Smooth muscle cell (in vitro differentiated cells): ENCODE results near the gene ST6GALNAC4. TPM values are rescaled to one million over a fixed set of nuclear protein-coding genes. Genes with fewer than 3 reads are reported as not detected.
"Not testable (repeated sequence)": the region's sequence is repeated elsewhere in the genome, so short reads cannot be mapped to it uniquely, and the experiment has no call there.

Experiments used
- DNase-seq: peaks from one replicate; lab custom pipeline; 2025; ENCODE audit not compliant: unreplicated experiment; lab: John Stamatoyannopoulos, UW
- H2AFZ ChIP-seq: fragments of 200-600 bp; sonication (generic); 2 replicates; pipeline ENCODE4 v1.6.0; 2016; ENCODE audit warnings: antibody characterized with exemption, low read depth, mild to moderate bottlenecking
- H3F3A ChIP-seq: fragments of 200-600 bp; sonication (generic); 2 replicates; pipeline ENCODE4 v1.6.0; 2017; ENCODE audit warnings: antibody characterized with exemption, low read depth
- H3K27ac ChIP-seq: fragments of 200-600 bp; sonication (generic); 2 replicates; pipeline ENCODE4 v1.5.1; 2016; ENCODE audit warnings: low read depth, mild to moderate bottlenecking
- H3K27me3 ChIP-seq: fragments of 200-600 bp; sonication (generic); 2 replicates; pipeline ENCODE4 v1.6.1; 2016; ENCODE audit warnings: low read depth, mild to moderate bottlenecking
- H3K36me3 ChIP-seq: fragments of 200-600 bp; sonication (generic); 2 replicates; pipeline ENCODE4 v1.5.1; 2016; ENCODE audit warnings: low read depth
- H3K4me1 ChIP-seq: fragments of 200-600 bp; sonication (generic); 2 replicates; pipeline ENCODE4 v1.5.1; 2016; ENCODE audit warnings: low read depth
- H3K4me2 ChIP-seq: fragments of 200-600 bp; sonication (generic); 2 replicates; pipeline ENCODE4 v1.6.0; 2016; ENCODE audit warnings: mild to moderate bottlenecking
- H3K4me3 ChIP-seq: fragments of 200-600 bp; sonication (generic); 2 replicates; pipeline ENCODE4 v1.5.1; 2016; ENCODE audit warnings: mild to moderate bottlenecking
- H3K79me2 ChIP-seq: fragments of 200-600 bp; sonication (generic); 2 replicates; pipeline ENCODE4 v1.6.0; 2016; ENCODE audit warnings: low read depth, mild to moderate bottlenecking
- H3K9ac ChIP-seq: fragments of 200-600 bp; sonication (generic); 2 replicates; pipeline ENCODE4 v1.6.0; 2016; ENCODE audit warnings: low read depth
- H3K9me3 ChIP-seq: fragments of 200-600 bp; sonication (generic); replicated peaks from 2 replicates; pipeline ENCODE4 v1.5.1; 2016; ENCODE audit warnings: low read depth
- H4K20me1 ChIP-seq: fragments of 200-600 bp; sonication (generic); 2 replicates; pipeline ENCODE4 v1.6.0; 2016; ENCODE audit warnings: low read depth
- whole genome bisulfite sequencing: methylation state at CpG from one replicate; pipeline ENCODE4 v1.1.7; 2016; ENCODE audit warnings: low lambda C conversion rate; 5-methylcytosine and 5-hydroxymethylcytosine counted together
- polyA plus RNA-seq: library from polyadenylated mRNA; unstranded; fragments of >200 nt; fragmentation: Nextera tagmentation; extraction: Ambion mirVana; gene quantifications from 2 replicates; pipeline ENCODE4 v1.2.1, GENCODE V29; 2016
- total RNA-seq: library from RNA; depleted of rRNA; stranded (reverse); fragments of >200 nt; gene quantifications from 2 replicates; pipeline ENCODE4 v1.2.3, GENCODE V29; 2014
- TF ChIP-seq, protein P1 (sequence below): fragments of 200-600 bp; sonication (generic); IDR thresholded peaks from 2 replicates; pipeline ENCODE4 v1.5.1; 2017; ENCODE audit warnings: borderline replicate concordance, mild to moderate bottlenecking, antibody characterized with exemption; ENCODE audit not compliant: insufficient read depth, poor library complexity, severe bottlenecking

Gene ST6GALNAC4
- total and polyA plus RNA-seq, 2 experiments from 2014 or later = 12.1 to 22.5 TPM

DNA sequence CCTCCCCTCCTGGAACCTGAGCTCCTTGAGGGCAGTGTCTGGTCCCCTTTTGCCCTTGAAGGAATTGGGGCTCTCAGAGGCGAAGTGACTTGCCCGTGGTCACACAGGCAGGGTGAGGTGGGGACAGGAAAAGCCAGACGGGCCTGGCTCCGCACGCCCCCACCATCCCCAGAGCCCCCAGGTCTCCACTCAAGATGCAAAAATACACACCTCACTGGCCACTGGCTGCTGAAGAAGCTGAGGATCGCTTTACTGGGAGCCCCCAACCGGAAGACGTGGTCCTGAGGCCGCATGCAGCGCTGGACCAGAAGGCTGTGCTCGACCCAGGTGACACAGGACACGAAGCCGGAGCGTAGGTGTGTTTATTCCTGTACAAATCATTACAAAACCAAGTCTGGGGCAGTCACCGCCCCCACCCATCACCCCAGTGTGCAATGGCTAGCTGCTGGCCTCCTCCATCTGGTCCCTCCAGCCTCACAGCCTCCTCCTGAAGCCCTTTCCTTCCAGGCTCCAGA lies 31.8 kb downstream of the ST6GALNAC4 start:
- no peak for DNase-seq
- TF ChIP-seq, protein P1, sequence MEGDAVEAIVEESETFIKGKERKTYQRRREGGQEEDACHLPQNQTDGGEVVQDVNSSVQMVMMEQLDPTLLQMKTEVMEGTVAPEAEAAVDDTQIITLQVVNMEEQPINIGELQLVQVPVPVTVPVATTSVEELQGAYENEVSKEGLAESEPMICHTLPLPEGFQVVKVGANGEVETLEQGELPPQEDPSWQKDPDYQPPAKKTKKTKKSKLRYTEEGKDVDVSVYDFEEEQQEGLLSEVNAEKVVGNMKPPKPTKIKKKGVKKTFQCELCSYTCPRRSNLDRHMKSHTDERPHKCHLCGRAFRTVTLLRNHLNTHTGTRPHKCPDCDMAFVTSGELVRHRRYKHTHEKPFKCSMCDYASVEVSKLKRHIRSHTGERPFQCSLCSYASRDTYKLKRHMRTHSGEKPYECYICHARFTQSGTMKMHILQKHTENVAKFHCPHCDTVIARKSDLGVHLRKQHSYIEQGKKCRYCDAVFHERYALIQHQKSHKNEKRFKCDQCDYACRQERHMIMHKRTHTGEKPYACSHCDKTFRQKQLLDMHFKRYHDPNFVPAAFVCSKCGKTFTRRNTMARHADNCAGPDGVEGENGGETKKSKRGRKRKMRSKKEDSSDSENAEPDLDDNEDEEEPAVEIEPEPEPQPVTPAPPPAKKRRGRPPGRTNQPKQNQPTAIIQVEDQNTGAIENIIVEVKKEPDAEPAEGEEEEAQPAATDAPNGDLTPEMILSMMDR = no peak
- H3K4me3 ChIP-seq = no peak overlapping the region
- no peaks in the 10 kb centered on the region for H3K79me2 ChIP-seq
- no peak overlapping the region for H2AFZ ChIP-seq
- no peaks in the 10 kb centered on the region for H3K36me3 ChIP-seq
- H3K9me3 ChIP-seq = no peaks in the 10 kb centered on the region
- 95% methylated on average over 15 of the region's 15 CpGs for WGBS
- peaks cover 5% of the 10 kb centered on the region for H4K20me1 ChIP-seq
- no peaks in the 10 kb centered on the region for H3K4me1 ChIP-seq
- H3K27ac ChIP-seq = no peak overlapping the region
- H3K4me2 ChIP-seq = no peak overlapping the region
- H3F3A ChIP-seq = no peaks in the 10 kb centered on the region
- no peaks in the 10 kb centered on the region for H3K27me3 ChIP-seq
- H3K9ac ChIP-seq = no peak overlapping the region

DNA sequence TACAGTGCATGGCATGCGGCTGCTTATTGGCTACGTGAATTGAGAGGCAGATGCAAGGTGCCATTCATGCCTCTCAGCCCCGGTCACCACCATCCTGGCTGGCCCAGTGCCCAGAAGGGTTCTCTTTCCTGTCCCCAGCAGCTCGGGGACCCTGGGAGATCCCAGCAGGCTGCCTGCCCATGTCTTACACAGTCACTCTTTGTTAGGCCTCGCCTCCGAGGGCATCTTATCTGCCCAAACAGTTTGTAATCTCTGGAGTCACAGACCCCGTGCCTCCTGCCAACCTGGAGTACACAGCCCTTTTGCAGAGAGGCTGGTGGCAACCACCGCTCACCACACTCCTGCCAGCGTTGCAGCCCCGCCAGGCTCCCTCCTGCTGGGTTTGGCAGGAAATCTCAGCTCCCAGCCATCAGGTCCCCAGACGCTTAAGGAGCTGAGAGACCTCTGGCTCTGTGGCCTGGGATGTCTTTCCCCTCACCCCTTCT lies 32.4 kb downstream of the ST6GALNAC4 start:
- no peaks in the 10 kb centered on the region for H3K27me3 ChIP-seq
- H3K9ac ChIP-seq = no peak overlapping the region
- H3K4me1 ChIP-seq = no peaks in the 10 kb centered on the region
- no peaks in the 10 kb centered on the region for H3F3A ChIP-seq
- no peak overlapping the region for H2AFZ ChIP-seq
- TF ChIP-seq, protein P1 = no peak
- no peaks in the 10 kb centered on the region for H4K20me1 ChIP-seq
- no peaks in the 10 kb centered on the region for H3K79me2 ChIP-seq
- H3K27ac ChIP-seq = no peak overlapping the region
- no peaks in the 10 kb centered on the region for H3K9me3 ChIP-seq
- no peak for DNase-seq
- no peaks in the 10 kb centered on the region for H3K36me3 ChIP-seq
- WGBS = 84% methylated on average over 11 of the region's 11 CpGs
- no peak overlapping the region for H3K4me3 ChIP-seq
- no peak overlapping the region for H3K4me2 ChIP-seq

DNA sequence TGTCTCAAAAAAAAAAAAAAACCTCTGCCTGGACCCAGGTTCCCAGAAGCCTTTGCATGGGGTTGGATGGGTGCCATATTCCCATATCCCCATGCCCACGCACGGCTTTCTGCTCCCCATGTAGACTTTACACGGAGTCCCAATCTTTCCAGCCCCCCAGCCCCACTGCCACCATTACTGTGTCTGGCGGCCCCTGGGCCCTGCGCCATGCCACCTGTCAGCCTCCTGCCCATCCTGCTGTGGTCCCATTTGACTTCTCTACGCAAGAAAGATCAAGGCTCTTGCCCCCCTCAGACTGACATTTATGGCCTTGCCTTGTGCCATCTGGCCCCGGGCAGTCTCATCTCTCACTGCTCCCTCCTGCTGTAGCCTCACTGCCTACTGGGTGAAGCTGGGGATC lies 32.9 kb downstream of the ST6GALNAC4 start:
- H3K4me3 ChIP-seq = no peak overlapping the region
- TF ChIP-seq, protein P1 = no peak
- DNase-seq = no peak
- H3K27me3 ChIP-seq = no peaks in the 10 kb centered on the region
- no peak overlapping the region for H3K9ac ChIP-seq
- no peaks in the 10 kb centered on the region for H4K20me1 ChIP-seq
- no peaks in the 10 kb centered on the region for H3K9me3 ChIP-seq
- no peaks in the 10 kb centered on the region for H3F3A ChIP-seq
- no peak overlapping the region for H3K27ac ChIP-seq
- H3K79me2 ChIP-seq = no peaks in the 10 kb centered on the region
- no peaks in the 10 kb centered on the region for H3K4me1 ChIP-seq
- H3K4me2 ChIP-seq = no peak overlapping the region
- 94% methylated on average over 7 of the region's 7 CpGs for WGBS
- H2AFZ ChIP-seq = no peak overlapping the region
- H3K36me3 ChIP-seq = no peaks in the 10 kb centered on the region

DNA sequence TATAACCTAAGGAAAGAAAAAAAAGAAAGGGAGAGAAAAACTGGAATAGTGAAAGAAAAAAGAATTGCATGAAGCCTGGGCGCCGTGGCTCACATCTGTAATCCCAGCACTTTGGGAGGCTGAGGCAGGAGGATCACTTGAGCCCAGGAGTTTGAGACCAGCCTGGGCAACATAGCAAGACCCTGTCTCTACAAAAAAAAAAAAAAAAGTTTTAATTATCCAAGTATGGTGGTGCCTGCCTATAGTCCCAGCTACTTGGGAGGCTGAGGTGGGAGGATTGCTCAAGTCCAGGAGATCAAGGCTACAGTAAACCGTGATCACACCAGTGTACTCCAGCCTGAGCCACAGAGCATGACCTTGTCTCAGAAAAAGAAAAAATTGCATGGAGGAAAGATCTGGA lies 35.1 kb downstream of the ST6GALNAC4 start:
- H3K79me2 ChIP-seq, H3K27me3 ChIP-seq: not testable (repeated sequence)

More for the DNA sequence above, 35.1 kb downstream of the ST6GALNAC4 start:
- not testable (repeated sequence) for H4K20me1 ChIP-seq, H3K36me3 ChIP-seq, H3K4me2 ChIP-seq, H3K4me1 ChIP-seq, H2AFZ ChIP-seq, H3K9ac ChIP-seq, H3F3A ChIP-seq, H3K9me3 ChIP-seq, H3K27ac ChIP-seq, DNase-seq, H3K4me3 ChIP-seq
- 92% methylated on average over 3 of the region's 3 CpGs for WGBS
